WTC11 (cell line): ENCODE data around the gene PCDHB8. TPM values are rescaled to one million over a fixed set of nuclear protein-coding genes. Genes with fewer than 3 reads are reported as not detected.
"Not testable (repeated sequence)": the region's sequence is repeated elsewhere in the genome, so short reads cannot be mapped to it uniquely, and the experiment has no call there.

Source experiments
- ATAC-seq: fragments of 200-7000 bp; cut with Tn5 transposase; 2 replicates; pipeline ENCODE4 v1.10.0; 2021; ENCODE audit warnings: mild to moderate bottlenecking, moderate library complexity
- CTCF ChIA-PET: fragments of 300-600 bp; sonication (Branson Sonifier 250); formaldehyde crosslinking; loops from one replicate; lab custom pipeline; 2021; ENCODE audit warnings: antibody characterized with exemption; lab: Charles Lee
- POLR2A ChIA-PET: fragments of 350-600 bp; sonication (Branson Sonifier 250); formaldehyde crosslinking; loops from one replicate; lab custom pipeline; 2021; ENCODE audit warnings: antibody characterized with exemption; lab: Charles Lee
- DNase-seq: peaks from one replicate; pipeline ENCODE4 v3.0.0; 2021; ENCODE audit warnings: low spot score
- H3K27ac Mint-ChIP-seq: 2 replicates; pipeline ENCODE4 v1.8.0; 2021; ENCODE audit warnings: mixed read lengths
- H3K27me3 Mint-ChIP-seq: 2 replicates; pipeline ENCODE4 v1.8.0; 2021; ENCODE audit warnings: low read depth, mild to moderate bottlenecking, moderate library complexity, mixed read lengths
- H3K36me3 Mint-ChIP-seq: 2 replicates; pipeline ENCODE4 v1.8.0; 2021; ENCODE audit warnings: mixed read lengths
- H3K4me1 Mint-ChIP-seq: 2 replicates; pipeline ENCODE4 v1.8.0; 2022; ENCODE audit warnings: mixed read lengths
- H3K4me3 Mint-ChIP-seq: 2 replicates; pipeline ENCODE4 v1.8.0; 2021; ENCODE audit warnings: mild to moderate bottlenecking, moderate library complexity, mixed read lengths
- H3K9me3 Mint-ChIP-seq: 2 replicates; pipeline ENCODE4 v1.8.0; 2021; ENCODE audit warnings: mixed read lengths
- CTCF ChIP-seq: fragments of 200-600 bp; IDR thresholded peaks from 2 replicates; pipeline ENCODE4 v1.8.0; 2022; ENCODE audit warnings: antibody characterized with exemption
- HMGXB4 ChIP-seq: sonication (generic); formaldehyde crosslinking; IDR thresholded peaks from 2 replicates; pipeline ENCODE4 v1.8.1; 2023; ENCODE audit warnings: mild to moderate bottlenecking, moderate library complexity, missing genetic modification reagents
- PRRX2 ChIP-seq: fragments of 250-450 bp; sonication (Bioruptor Pico); IDR thresholded peaks from 2 replicates; pipeline ENCODE4 v1.8.0; 2021; ENCODE audit warnings: mild to moderate bottlenecking
- TCF7 ChIP-seq: sonication (generic); formaldehyde crosslinking; IDR thresholded peaks from 2 replicates; pipeline ENCODE4 v1.8.0; 2022; ENCODE audit warnings: mild to moderate bottlenecking, low read depth, missing genetic modification reagents, moderate library complexity
- total RNA-seq: library from RNA; stranded (reverse); gene quantifications from 3 replicates; pipeline ENCODE4 v1.2.3, GENCODE V29; 2021

PCDHB8 gene
- total RNA-seq, 1 experiment from 2014 or later = 4.1 TPM

- ChIA-PET CTCF (interaction anchor here (0.6 to 3.1 kb wide), 53 partner anchors 9 to 562 kb away, joined by 3 to 45 read pairs (median 5); partner anchors contain the start of genes PCDHA8, PCDHAC1, PCDHB1 and PCDHB10), POLR2A (interaction anchor here (1.0 kb wide), 1 partner anchor 90 kb away, joined by 3 read pairs; the partner anchor contains the start of gene PCDHB15)
- TF ChIP-seq CTCF = peak; percentile 55
- no peak for TF ChIP-seq TCF7 (CRISPR knock-in tag)
- Mint-ChIP-seq H3K27me3 (no peaks in the 10 kb centered on the region), H3K36me3 (peaks cover 17% of the 10 kb centered on the region), H3K9me3 (peaks cover 23% of the 10 kb centered on the region), H3K4me1 (0 out of 2 replicates have a peak, but pooled peaks cover 5% of the 10 kb centered on the region), H3K27ac (no peak overlapping the region), H3K4me3 (peak overlapping the region; percentile 49)
- ATAC-seq (peak; percentile 84), DNase-seq (peak; percentile 61)
Measured at GRCh38 chr5:141155540-141156374, 21.8 kb upstream of the PCDHB8 start.

GRCh38 chr5:141157356-141157755, 20.2 kb upstream of the PCDHB8 start:
- peaks cover 15% of the 10 kb centered on the region for H3K9me3 Mint-ChIP-seq
- H3K4me3 Mint-ChIP-seq, CTCF ChIA-PET, H3K4me1 Mint-ChIP-seq, ATAC-seq, H3K36me3 Mint-ChIP-seq, H3K27me3 Mint-ChIP-seq, DNase-seq, POLR2A ChIA-PET, H3K27ac Mint-ChIP-seq: not testable (repeated sequence)

GRCh38 chr5:141157901-141158300, 19.7 kb upstream of the PCDHB8 start:
- ATAC-seq, POLR2A ChIA-PET, H3K27ac Mint-ChIP-seq, H3K4me1 Mint-ChIP-seq, H3K4me3 Mint-ChIP-seq, H3K27me3 Mint-ChIP-seq, DNase-seq, H3K36me3 Mint-ChIP-seq: not testable (repeated sequence)
- H3K9me3 Mint-ChIP-seq = peaks cover 17% of the 10 kb centered on the region
- CTCF ChIA-PET = interaction anchor here (1.3 kb wide), 1 partner anchor 23 kb away, joined by 7 read pairs; the partner anchor contains the start of gene PCDHB5

GRCh38 chr5:141172381-141173204, 5.0 kb upstream of the PCDHB8 start, which contains the start of gene PCDHB7:
TSS of gene PCDHB7 (plus strand) at chr5:141172644. CDS start at chr5:141172836, 192 bp downstream.
- H3K9me3 Mint-ChIP-seq = peaks cover 17% of the 10 kb centered on the region
- POLR2A ChIA-PET = no interaction called here
- H3K27ac Mint-ChIP-seq = no peak within 1 kb of the TSS
- CTCF ChIA-PET = interaction anchor here (0.9 to 3.0 kb wide), 2 partner anchors 10 to 17 kb away, joined by 5 to 22 read pairs; partner anchors contain the start of gene PCDHB16
- no peak for ATAC-seq
- TF ChIP-seq PRRX2 (CRISPR knock-in tag) = no peak
- no peak for TF ChIP-seq HMGXB4
- peak; percentile 66 for TF ChIP-seq CTCF
- TF ChIP-seq, all 79 proteins: peak for 1
- H3K4me3 Mint-ChIP-seq = no peak within 1 kb of the TSS
- no peaks in the 10 kb centered on the region for H3K4me1 Mint-ChIP-seq
- DNase-seq = peak; percentile 57
- peaks cover 14% of the 10 kb centered on the region; the same call in 1 of the 2 replicates for H3K36me3 Mint-ChIP-seq
- peaks cover 3% of the 10 kb centered on the region; the same call in 1 of the 2 replicates for H3K27me3 Mint-ChIP-seq

- ATAC-seq, H3K27ac Mint-ChIP-seq, CTCF ChIA-PET, H3K27me3 Mint-ChIP-seq, H3K4me3 Mint-ChIP-seq, DNase-seq, H3K4me1 Mint-ChIP-seq: not testable (repeated sequence)
- peaks cover 14% of the 10 kb centered on the region; the same call in 1 of the 2 replicates for H3K36me3 Mint-ChIP-seq
- H3K9me3 Mint-ChIP-seq = peaks cover 17% of the 10 kb centered on the region
- POLR2A ChIA-PET = interaction anchor here (0.6 kb wide), 1 partner anchor 67 kb away, joined by 3 read pairs; no protein-coding TSS in a partner anchor
Measured at GRCh38 chr5:141174291-141175104, 3.1 kb upstream of the PCDHB8 start.
